ENCODE results near the gene C14orf180. TPM values are rescaled to one million over a fixed set of nuclear protein-coding genes. Genes with fewer than 3 reads are reported as not detected.

Gene C14orf180
- total and polyA plus RNA-seq, 2 of the 8 experiments (the other 6 are each of a cell fraction or from before 2014, with no cell fraction given), result not detected

- no peaks in the 10 kb centered on the region for H3K27me3 ChIP-seq (replicated peaks in 1 of 4; ENCODE audit: control insufficient read depth in 3 of 4, extremely low read depth in 1 of 4, insufficient read depth in 3 of 4, low read length in 3 of 4)
- H2BK120ac ChIP-seq (replicated peaks; ENCODE audit: low read depth, low read length), result no peak overlapping the region
- no peak overlapping the region for H4K5ac ChIP-seq (ENCODE audit: insufficient read length, low read depth, low read length)
- peak overlapping the region; percentile 68; the same call in 1 of the 2 replicates for H4K8ac ChIP-seq (ENCODE audit: extremely low read depth, insufficient read depth, low read length)
- no peaks in the 10 kb centered on the region for H3K79me1 ChIP-seq (ENCODE audit: low read depth, low read length)
- no peak overlapping the region for H3K4ac ChIP-seq (replicated peaks; ENCODE audit: insufficient read length, low read depth, low read length)
- H3K23me2 ChIP-seq (ENCODE audit: low read depth, low read length), result no peaks in the 10 kb centered on the region
- no peak overlapping the region for H3K9ac ChIP-seq (replicated peaks in 1 of 4; ENCODE audit: extremely low read depth in 1 of 4, low read depth in 3 of 4, low read length in 3 of 4)
- no peaks in the 10 kb centered on the region for H3K4me1 ChIP-seq (replicated peaks in 1 of 4; ENCODE audit: control insufficient read depth in 3 of 4, insufficient read depth in 4 of 4, low read length in 3 of 4)
- no peak overlapping the region for H2AK5ac ChIP-seq (ENCODE audit: low read depth, low read length)
- no peak overlapping the region for H3K27ac ChIP-seq (ENCODE audit: low read depth, low read length)
- no peak overlapping the region for H3K4me3 ChIP-seq (ENCODE audit: extremely low read depth in 1 of 4, insufficient read depth in 2 of 4, low read depth in 3 of 4, low read length in 4 of 4)
- 0 out of 2 replicates have a peak overlapping the region, but pooled peaks have one; percentile 61 for H2BK20ac ChIP-seq (ENCODE audit: low read length)
- DNase-seq (ENCODE audit: low read depth in 1 of 2, low spot score in 2 of 2), result no peak
- H3K18ac ChIP-seq (ENCODE audit: extremely low read depth, low read length), result no peak overlapping the region
- POLR2A ChIA-PET (ENCODE audit: partially characterized antibody), result interaction anchor here (1.0 kb wide), 1 partner anchor 12 kb away, joined by 3 read pairs; no protein-coding TSS in a partner anchor
- no peak overlapping the region for H2AFZ ChIP-seq (ENCODE audit: low read length)
- no peak overlapping the region for H4K91ac ChIP-seq (replicated peaks; ENCODE audit: insufficient read length, low read length)
- no peaks in the 10 kb centered on the region for H3K79me2 ChIP-seq (ENCODE audit: control insufficient read depth in 1 of 2, insufficient read depth in 2 of 2, low read length in 2 of 2)
- H2BK5ac ChIP-seq (ENCODE audit: low read depth, low read length), result no peak overlapping the region
- H4K20me1 ChIP-seq (replicated peaks in 1 of 2; ENCODE audit: control insufficient read depth in 1 of 2, insufficient read depth in 2 of 2, low read length in 2 of 2), result no peaks in the 10 kb centered on the region
- no peak overlapping the region for H3K23ac ChIP-seq (ENCODE audit: insufficient read length)
- H3K9me3 ChIP-seq (ENCODE audit: insufficient read depth in 2 of 2, low read depth in 1 of 2, low read length in 1 of 2), result no peaks in the 10 kb centered on the region
- no peak overlapping the region for H3K56ac ChIP-seq (replicated peaks; ENCODE audit: insufficient read length, low read depth, low read length)
- no peak overlapping the region for H3K4me2 ChIP-seq (ENCODE audit: insufficient read depth in 1 of 2, low read depth in 2 of 2, low read length in 2 of 2)
- H3K36me3 ChIP-seq (ENCODE audit: control insufficient read depth in 2 of 4, insufficient read depth in 4 of 4, low read length in 3 of 4), result no peaks in the 10 kb centered on the region
- FAIRE-seq, result no peak
- no peak overlapping the region for H2BK12ac ChIP-seq (ENCODE audit: low read depth, low read length)
- peak overlapping the region; percentile 29; the same call in 1 of the 2 replicates for H2BK15ac ChIP-seq (ENCODE audit: low read length)
- no peak overlapping the region for H3K14ac ChIP-seq (ENCODE audit: insufficient read length)
- CTCF ChIA-PET (ENCODE audit: partially characterized antibody), result interaction anchor here (0.7 to 1.9 kb wide), 5 partner anchors 10 to 64 kb away, joined by 3 to 10 read pairs (median 4); no protein-coding TSS in a partner anchor
- WGBS, 2 experiments (ENCODE audit: extremely low coverage in 1 of 2, insufficient coverage in 1 of 2, insufficient read length in 1 of 2, insufficient replicate concordance in 2 of 2, low coverage in 1 of 2, low lambda C conversion rate in 2 of 2, missing lambda C conversion rate in 1 of 2), result 82% methylated on average over 10 of the region's 16 CpGs; no CpG with 5 or more reads in 1 of the 2 experiments
- TF ChIP-seq RFX5 (IDR thresholded peaks at IDR 0.05; ENCODE audit: borderline replicate concordance, low read depth, low read length) (no peak), NRF1 (IDR thresholded peaks at IDR 0.05; ENCODE audit: low read depth, low read length) (no peak), GTF2F1 (IDR thresholded peaks at IDR 0.05; ENCODE audit: borderline replicate concordance, low read depth, low read length) (no peak), PHF8 (conservative IDR thresholded peaks at IDR 0.05; ENCODE audit: low read depth, low read length) (no peak), POLR2A (IDR thresholded peaks at IDR 0.05; ENCODE audit: control extremely low read depth in 1 of 2, low read depth in 2 of 2, low read length in 2 of 2) (no peak), HDAC6 (IDR thresholded peaks at IDR 0.05; ENCODE audit: low read depth, low read length) (no peak), CEBPB (IDR thresholded peaks at IDR 0.05; ENCODE audit: low read depth, low read length) (no peak), BACH1 (IDR thresholded peaks at IDR 0.05; ENCODE audit: low read length) (no peak), POLR2AphosphoS5 (IDR thresholded peaks at IDR 0.05; ENCODE audit: low read depth, low read length) (no peak), FOSL1 (IDR thresholded peaks at IDR 0.05; ENCODE audit: insufficient read depth, low read depth, low read length) (no peak), RXRA (IDR thresholded peaks at IDR 0.05; ENCODE audit: insufficient read depth, low read depth, low read length) (no peak), SIRT6 (IDR thresholded peaks at IDR 0.05; ENCODE audit: low read length) (no peak)
- TF ChIP-seq, protein P1, sequence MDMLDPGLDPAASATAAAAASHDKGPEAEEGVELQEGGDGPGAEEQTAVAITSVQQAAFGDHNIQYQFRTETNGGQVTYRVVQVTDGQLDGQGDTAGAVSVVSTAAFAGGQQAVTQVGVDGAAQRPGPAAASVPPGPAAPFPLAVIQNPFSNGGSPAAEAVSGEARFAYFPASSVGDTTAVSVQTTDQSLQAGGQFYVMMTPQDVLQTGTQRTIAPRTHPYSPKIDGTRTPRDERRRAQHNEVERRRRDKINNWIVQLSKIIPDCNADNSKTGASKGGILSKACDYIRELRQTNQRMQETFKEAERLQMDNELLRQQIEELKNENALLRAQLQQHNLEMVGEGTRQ (IDR thresholded peaks at IDR 0.05; ENCODE audit: low read length), result no peak
Observed at GRCh38 chr14:104576232-104576969, 3.2 kb upstream of the C14orf180 start.
